ENCODE data around the gene ABCC1. TPM values are rescaled to one million over a fixed set of nuclear protein-coding genes. Genes with fewer than 3 reads are reported as not detected.
A peak's percentile ranks its signal among the peaks of the same experiment; 100 is the strongest.

The ABCC1 gene
- total and polyA plus RNA-seq, 12 donors, result 6.1 to 32.8 (median 21.6) TPM

GRCh38 chr16:15973421-15973820 lies 24.0 kb downstream of the ABCC1 start:
- peak in 1 of 8 donors; percentile 7 for ATAC-seq

DNA sequence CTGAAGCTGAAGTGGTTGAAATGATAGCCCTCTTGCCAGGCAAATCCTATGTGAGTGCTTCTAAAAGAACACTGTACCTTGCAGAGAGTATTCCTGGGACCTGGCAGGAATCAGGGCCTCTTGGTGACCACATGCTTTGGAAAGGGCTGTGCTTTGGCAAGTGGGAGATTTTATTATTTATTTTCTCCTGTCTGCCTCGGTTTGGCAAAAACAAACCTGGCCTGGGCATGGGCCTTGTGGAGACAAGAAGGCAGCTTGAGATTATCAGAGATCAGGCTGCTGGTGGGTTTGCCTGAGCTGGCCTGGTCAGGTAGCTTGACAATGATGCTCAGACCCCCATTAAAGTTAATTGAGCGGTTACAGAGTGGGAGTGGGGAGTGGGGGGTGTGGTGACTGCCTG lies 24.6 kb downstream of the ABCC1 start:
- 60 to 77% methylated on average over 2 of the region's 2 CpGs for WGBS, 2 donors
- Histone ChIP-seq H3K27ac (peak overlapping the region in 3 of 10 donors; percentile 12 to 78 (median 39)), H3K9me3 (peaks cover 0 to 33% (median 8%) of the 10 kb centered on the region in 11 donors), H3K4me3 (no peak overlapping the region), H3K4me1 (peaks cover 3 to 49% (median 21%) of the 10 kb centered on the region in 9 donors), H3K27me3 (no peaks in the 10 kb centered on the region), H3K36me3 (peaks cover 0 to 18% (median 0%) of the 10 kb centered on the region in 9 donors)
- DNase-seq, result no peak
- TF ChIP-seq, protein P1, sequence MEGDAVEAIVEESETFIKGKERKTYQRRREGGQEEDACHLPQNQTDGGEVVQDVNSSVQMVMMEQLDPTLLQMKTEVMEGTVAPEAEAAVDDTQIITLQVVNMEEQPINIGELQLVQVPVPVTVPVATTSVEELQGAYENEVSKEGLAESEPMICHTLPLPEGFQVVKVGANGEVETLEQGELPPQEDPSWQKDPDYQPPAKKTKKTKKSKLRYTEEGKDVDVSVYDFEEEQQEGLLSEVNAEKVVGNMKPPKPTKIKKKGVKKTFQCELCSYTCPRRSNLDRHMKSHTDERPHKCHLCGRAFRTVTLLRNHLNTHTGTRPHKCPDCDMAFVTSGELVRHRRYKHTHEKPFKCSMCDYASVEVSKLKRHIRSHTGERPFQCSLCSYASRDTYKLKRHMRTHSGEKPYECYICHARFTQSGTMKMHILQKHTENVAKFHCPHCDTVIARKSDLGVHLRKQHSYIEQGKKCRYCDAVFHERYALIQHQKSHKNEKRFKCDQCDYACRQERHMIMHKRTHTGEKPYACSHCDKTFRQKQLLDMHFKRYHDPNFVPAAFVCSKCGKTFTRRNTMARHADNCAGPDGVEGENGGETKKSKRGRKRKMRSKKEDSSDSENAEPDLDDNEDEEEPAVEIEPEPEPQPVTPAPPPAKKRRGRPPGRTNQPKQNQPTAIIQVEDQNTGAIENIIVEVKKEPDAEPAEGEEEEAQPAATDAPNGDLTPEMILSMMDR (IDR thresholded peaks at IDR 0.05), result no peak
- intact Hi-C loops (cut with DNase I), result no loop called here
- peak in 2 of 8 donors; percentile 63 to 65 for ATAC-seq

More at GRCh38 chr16:15973421-15973820, 24.0 kb downstream of the ABCC1 start:
- 85 to 86% methylated on average over 5 of the region's 5 CpGs for WGBS, 2 donors
- peaks cover 0 to 28% (median 8%) of the 10 kb centered on the region in 11 donors for H3K9me3 ChIP-seq
- intact Hi-C loops (cut with DNase I), result no loop called here
- no peak for DNase-seq
- H3K27me3 ChIP-seq, result no peaks in the 10 kb centered on the region
- H3K4me3 ChIP-seq, result no peak overlapping the region
- H3K27ac ChIP-seq, result peak overlapping the region in 2 of 10 donors; percentile 12 to 78
- peaks cover 0 to 17% (median 0%) of the 10 kb centered on the region in 9 donors for H3K36me3 ChIP-seq
- TF ChIP-seq, protein P1 (IDR thresholded peaks at IDR 0.05), result no peak
- peaks cover 3 to 49% (median 21%) of the 10 kb centered on the region in 9 donors for H3K4me1 ChIP-seq

DNA sequence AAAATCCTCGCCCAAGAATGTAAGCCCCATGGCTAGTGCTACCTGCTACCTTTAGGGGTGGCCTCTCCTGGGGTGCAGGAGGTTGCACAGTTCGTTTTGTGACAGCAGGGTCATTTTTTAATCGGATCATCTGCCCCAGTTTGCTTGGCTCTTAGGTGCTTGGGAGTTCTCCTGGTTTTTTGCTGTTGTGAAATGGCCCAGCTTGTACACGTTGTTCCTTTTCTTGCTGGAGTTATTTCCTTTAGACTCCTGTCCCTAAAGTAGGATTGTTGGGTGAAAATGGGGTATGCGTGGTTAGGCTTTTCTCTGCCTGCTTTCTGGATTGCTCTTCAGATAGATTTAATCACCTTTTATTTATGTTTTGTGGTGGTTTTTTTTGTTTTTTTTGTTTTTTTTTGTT lies 25.8 kb downstream of the ABCC1 start:
- peak in 2 of 8 donors; percentile 14 to 40 for ATAC-seq

GRCh38 chr16:15976225-15976812 lies 26.9 kb downstream of the ABCC1 start:
- 72% methylated on average over 5 of the region's 5 CpGs for WGBS, 2 donors
- no peak for DNase-seq

More for the DNA sequence above, 25.8 kb downstream of the ABCC1 start:
- Histone ChIP-seq H3K9me3 (peaks cover 0 to 31% (median 8%) of the 10 kb centered on the region in 11 donors), H3K27ac (peak overlapping the region in 2 of 10 donors; percentile 60 to 78), H3K4me1 (peaks cover 3 to 49% (median 21%) of the 10 kb centered on the region in 9 donors), H3K27me3 (no peaks in the 10 kb centered on the region), H3K36me3 (peaks cover 0 to 18% (median 0%) of the 10 kb centered on the region in 9 donors), H3K4me3 (no peak overlapping the region)
- DNase-seq, result no peak
- 80 to 92% methylated on average over 5 of the region's 5 CpGs for WGBS, 2 donors
- intact Hi-C loops (cut with DNase I), result no loop called here
- TF ChIP-seq, protein P1 (IDR thresholded peaks at IDR 0.05), result no peak

More at GRCh38 chr16:15976225-15976812, 26.9 kb downstream of the ABCC1 start:
- Histone ChIP-seq H3K9me3 (peaks cover 0 to 41% (median 11%) of the 10 kb centered on the region in 11 donors), H3K36me3 (peaks cover 0 to 18% (median 0%) of the 10 kb centered on the region in 9 donors), H3K4me3 (no peak overlapping the region), H3K27me3 (no peaks in the 10 kb centered on the region), H3K27ac (peak overlapping the region in 9 of 10 donors; percentile 7 to 87 (median 73)), H3K4me1 (peaks cover 3 to 53% (median 26%) of the 10 kb centered on the region in 9 donors)
- TF ChIP-seq, protein P1 (IDR thresholded peaks at IDR 0.05), result no peak
- intact Hi-C loops (cut with DNase I), result no loop called here
- peak in 1 of 8 donors; percentile 9 for ATAC-seq
